ENCODE results near the gene SUN2. TPM values are rescaled to one million over a fixed set of nuclear protein-coding genes. Genes with fewer than 3 reads are reported as not detected.

SUN2 gene
- polyA plus RNA-seq, 1 experiment, result 98.4 TPM

GRCh38 chr22:38684895-38685294, 70.9 kb downstream of the SUN2 start:
- H3K4me3 ChIP-seq (ENCODE audit: low read depth, low read length), result no peak overlapping the region
- ChIA-PET POLR2A (no interaction called here), CTCF (interaction anchor here (1.0 kb wide), 1 partner anchor 15 kb away, joined by 3 read pairs; no protein-coding TSS in a partner anchor)
- H3K36me3 ChIP-seq (ENCODE audit: control insufficient read depth, insufficient read depth, low read length), result peaks cover 26% of the 10 kb centered on the region
- DNase-seq (ENCODE audit: low read depth), result no peak
- H3K27me3 ChIP-seq (ENCODE audit: control insufficient read depth, insufficient read depth, low read length), result no peaks in the 10 kb centered on the region
- no peak for TF ChIP-seq CTCF (IDR thresholded peaks at IDR 0.05; ENCODE audit: insufficient read depth, low read depth, low read length)

Small RNA genes lying within 50 kb of the gene (small RNA-seq; reads per million reads assigned to genes)
- not detected for gene AL021707.8 (ENCODE audit: insufficient read length, low read depth, low replicate concordance)

Other genes starting within 250 kb of the SUN2 start
- 318 and 360 TPM in 2 replicates for gene DDX17, start 249.7 kb downstream of the SUN2 start, polyA plus RNA-seq (2011; rRNA removed)
- gene DMC1, start 185.8 kb downstream of the SUN2 start, polyA plus RNA-seq (2011; rRNA removed), result 0.37 and 0.97 TPM in 2 replicates
- 0.69 and 1.0 TPM in 2 replicates for gene FAM227A, start 99.6 kb downstream of the SUN2 start, polyA plus RNA-seq (2011; rRNA removed)
- 38.1 and 43.2 TPM in 2 replicates for gene CBY1, start 99.4 kb downstream of the SUN2 start, polyA plus RNA-seq (2011; rRNA removed)
- 29.6 and 53.3 TPM in 2 replicates for gene TOMM22, start 74.0 kb downstream of the SUN2 start, polyA plus RNA-seq (2011; rRNA removed)
- gene JOSD1, start 55.1 kb downstream of the SUN2 start, polyA plus RNA-seq (2011; rRNA removed), result 40.9 and 43.6 TPM in 2 replicates
- gene GTPBP1, start 50.1 kb downstream of the SUN2 start, polyA plus RNA-seq (2011; rRNA removed), result 24.0 and 31.1 TPM in 2 replicates
- 21.4 and 29.9 TPM in 2 replicates for gene DNAL4, start 38.1 kb upstream of the SUN2 start, polyA plus RNA-seq (2011; rRNA removed)
- 1.4 and 2.5 TPM in 2 replicates for gene NPTXR, start 88.0 kb upstream of the SUN2 start, polyA plus RNA-seq (2011; rRNA removed)
- 15.4 and 21.9 TPM in 2 replicates for gene CBX6, start 116.2 kb upstream of the SUN2 start, polyA plus RNA-seq (2011; rRNA removed)
- not detected in 2 replicates for gene APOBEC3A, start 201.6 kb upstream of the SUN2 start, polyA plus RNA-seq (2011; rRNA removed)
- 14.2 and 16.0 TPM in 2 replicates for gene APOBEC3B, start 226.3 kb upstream of the SUN2 start, polyA plus RNA-seq (2011; rRNA removed)

All from BJ (cell line).